HG02943 (cell line): ENCODE results near the gene PRDM10.

Source experiments
- ATAC-seq: cut with Tn5 transposase; IDR thresholded peaks from one replicate; pipeline ENCODE4 v1.9.1; 2021; ENCODE audit warnings: mild to moderate bottlenecking, low read depth, moderate library complexity; ENCODE audit not compliant: unreplicated experiment

The PRDM10 gene

DNA sequence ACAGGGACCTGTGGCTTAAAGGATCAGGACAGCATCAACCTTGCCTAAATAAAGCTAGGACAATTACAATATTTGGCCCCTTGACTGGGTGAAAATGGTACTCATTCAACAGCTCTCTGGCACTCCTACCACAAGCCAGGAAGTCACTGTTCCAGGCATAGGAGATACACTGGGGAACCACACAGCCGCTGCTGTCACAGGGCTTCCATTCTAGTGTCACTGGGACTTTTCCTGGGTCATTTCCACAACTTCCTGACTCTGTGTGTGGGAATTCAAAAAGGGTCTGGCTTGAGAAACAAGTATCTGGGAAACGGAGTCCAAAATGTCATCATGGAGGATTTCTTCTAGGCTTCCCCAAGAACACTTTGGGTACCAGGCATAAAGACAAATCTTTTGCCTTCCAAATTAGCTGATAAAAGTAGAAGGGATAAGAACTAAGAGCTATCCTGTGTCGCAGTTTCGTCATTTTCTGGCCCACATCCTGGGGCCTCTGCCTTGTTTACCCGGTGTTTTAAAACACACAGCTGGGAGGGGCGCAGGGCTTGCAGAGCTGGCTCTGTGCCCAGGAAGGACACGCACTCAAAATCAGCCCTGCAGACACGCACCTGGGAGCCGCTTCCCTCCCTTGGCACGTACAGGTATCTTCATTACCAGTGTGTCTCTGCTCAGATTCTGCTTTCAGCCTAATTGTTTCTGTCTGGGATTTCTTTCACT lies 149.0 kb downstream of the PRDM10 start:
- ATAC-seq = no peak

DNA sequence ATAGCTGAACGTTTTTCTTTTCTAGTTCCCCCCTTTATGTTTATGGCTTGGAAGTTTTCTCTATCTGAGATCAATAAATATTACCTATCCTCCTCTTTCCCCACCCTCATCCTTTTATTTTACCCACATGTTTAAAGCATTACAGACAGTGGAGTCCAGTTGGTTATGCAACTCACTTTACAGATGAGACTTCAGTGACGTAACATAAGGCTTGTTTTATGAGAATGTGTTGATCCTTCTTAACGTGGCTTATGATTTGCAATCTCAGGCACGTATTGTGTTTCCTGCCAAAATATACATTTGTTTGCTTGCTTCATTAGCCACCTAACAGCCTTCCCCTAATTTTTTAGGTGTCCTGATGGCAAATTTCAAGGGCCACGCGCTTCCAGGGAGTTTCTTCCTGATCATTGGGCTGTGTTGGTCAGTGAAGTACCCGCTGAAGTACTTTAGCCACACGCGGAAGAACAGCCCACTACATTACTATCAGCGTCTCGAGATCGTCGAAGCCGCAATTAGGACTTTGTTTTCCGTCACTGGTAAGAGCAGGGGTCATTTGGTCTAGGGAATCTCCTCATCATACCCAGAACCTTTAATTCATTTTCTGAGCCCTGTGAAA lies 150.4 kb downstream of the PRDM10 start:
- ATAC-seq = no peak
